ENCODE data around the gene NOL11.
"Not testable (repeated sequence)": the region's sequence is repeated elsewhere in the genome, so short reads cannot be mapped to it uniquely, and the experiment has no call there.

The NOL11 gene

DNA sequence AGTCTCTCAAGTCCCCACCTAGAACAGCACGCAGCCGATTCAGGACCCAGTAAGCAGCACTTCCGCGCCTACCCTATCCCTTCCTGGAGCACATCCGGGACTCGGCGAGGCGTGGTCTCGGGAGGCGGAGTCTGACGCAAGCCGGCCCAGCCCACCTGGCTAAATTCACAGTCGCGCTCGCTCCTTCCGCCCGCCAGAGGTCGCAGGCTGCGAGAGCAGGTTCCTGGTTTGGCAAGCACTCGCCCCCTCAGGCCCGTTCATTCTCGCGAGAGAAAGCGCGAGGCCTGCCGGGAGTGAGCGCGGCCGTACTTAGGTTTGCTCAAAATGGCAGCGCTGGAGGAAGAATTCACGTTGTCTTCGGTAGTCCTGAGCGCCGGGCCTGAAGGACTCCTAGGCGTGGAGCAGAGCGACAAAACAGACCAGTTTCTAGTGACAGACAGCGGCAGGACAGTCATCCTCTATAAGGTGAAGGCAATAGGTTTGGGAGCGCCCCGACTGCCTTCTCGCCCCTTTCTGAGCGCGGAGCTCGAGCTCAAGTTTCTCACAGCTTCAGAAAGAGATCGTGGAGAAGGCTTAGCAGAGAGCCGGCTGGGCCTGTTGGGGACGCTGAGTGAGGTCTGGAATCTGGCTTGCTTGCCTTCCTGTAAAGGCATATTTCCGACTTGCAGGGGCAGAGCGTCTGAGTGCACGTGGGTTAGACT is at the start of gene NOL11:
NOL11 (plus strand) TSS at position 313 of the 701 bp plus-strand sequence; CDS start at position 325, 12 bp downstream.
- DNase-seq (ENCODE audit: low spot score) = peak; percentile 99

DNA sequence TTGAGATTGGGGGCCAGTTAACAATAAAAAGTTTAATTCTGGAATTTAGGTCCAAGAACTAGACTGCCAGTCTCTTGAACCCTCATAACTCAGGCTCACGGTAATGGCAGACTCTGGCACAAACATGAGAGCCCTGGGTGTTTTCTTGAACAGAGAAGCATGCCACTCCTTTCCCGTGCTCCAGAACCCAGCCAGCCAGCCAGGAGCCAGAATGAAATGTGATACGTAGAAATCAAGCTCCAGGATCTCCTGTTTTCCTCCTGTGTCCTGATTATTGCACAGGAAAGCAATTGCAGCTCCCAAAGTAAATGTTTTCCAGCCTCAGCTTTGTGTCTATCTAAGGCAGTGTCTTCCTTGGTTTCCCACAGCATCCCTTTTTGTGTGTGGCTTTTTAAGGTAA is 46.2 kb upstream of the NOL11 start:
- DNase-seq (ENCODE audit: low spot score) = no peak

DNA sequence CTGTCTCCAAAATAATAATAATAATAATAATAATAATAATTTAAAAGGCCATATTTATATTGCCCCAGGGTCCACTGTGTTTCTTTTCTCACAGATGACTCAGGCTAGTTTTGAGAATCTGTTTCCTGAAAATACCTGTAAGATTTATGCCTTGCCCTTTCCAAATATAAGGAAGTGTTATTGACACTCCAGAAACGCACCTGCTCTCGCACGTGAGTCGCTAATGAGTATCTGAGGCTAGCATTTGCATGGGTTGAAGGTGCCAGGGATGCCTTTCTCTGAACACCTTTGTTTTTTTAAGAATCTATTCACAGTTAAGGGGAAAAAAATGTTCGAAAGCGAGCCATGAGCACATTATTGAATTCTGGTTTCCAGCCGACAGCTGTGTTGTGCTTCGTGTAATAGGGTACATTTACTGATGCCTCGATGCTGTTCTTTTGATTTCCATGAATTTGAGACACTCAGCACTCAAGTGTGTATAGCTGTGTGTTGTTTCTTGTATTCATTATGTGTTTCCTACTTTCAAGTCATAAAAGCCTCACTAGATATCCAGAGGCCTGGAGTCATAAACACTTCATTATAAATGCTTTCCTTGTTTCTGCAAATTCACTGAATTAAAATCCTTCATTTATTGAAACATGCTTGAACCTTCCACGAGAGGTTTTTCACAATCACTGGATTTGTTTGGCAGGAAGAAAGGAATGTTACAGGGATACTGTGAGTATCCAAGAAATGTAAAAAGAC is 45.0 kb upstream of the NOL11 start:
- DNase-seq (ENCODE audit: low spot score) = no peak

DNA sequence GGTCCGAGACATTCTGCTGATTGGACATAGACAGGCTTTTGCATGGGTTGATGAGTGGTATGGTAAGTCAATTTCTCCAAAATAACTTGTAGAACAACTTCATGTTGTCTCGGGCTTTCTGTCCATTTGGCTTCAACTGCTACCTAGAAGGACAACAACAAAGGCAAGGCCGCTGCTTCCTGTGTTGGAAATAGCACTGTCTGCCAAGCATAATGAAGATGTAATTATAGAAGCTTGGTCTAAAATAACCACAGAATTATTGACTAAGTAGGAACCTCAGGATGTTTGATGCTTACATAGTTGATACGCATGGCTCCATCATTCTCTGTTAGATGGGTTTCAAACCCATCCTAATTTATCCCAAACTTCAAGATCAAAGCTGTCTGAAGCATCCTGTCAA is 42.3 kb upstream of the NOL11 start:
- no peak for DNase-seq (ENCODE audit: low spot score)

DNA sequence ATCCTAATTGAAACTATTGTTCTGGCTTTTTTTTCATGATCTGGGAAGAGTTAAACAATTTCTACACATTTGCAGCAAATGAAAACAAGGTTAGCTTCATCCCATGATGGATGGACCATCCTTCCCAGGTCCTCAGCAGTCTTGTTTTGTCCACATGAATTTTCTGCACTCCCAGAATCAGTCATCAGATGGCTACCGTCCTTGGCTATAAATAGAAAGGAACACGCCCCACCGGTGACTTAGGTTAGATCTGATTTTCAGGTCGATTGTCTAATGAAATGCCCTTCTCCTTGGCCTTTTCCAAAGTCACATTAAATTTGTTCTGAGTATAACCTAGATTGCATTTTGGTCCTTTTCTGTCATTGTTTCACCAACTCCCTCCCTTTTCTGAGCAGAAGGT is 41.4 kb upstream of the NOL11 start:
- no peak for DNase-seq (ENCODE audit: low spot score)

DNA sequence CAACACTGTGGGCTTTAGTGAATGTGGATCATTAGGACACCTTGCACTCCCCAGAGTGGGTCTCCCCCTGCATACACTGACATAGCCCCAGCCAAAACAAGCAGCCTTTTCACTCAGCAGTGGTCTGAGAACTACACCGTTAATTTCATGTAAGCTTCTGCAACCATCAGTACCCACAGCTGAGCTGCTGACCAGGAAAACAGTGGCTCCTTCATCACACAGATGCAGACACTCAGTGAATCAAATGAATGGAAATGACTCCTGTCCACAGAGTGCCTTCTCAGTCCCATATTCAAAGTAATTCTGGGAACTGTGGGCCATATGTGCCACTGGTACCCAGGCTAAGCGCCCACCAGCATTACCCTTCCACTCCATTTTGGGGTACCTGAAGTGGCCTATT is 39.3 kb upstream of the NOL11 start:
- DNase-seq (ENCODE audit: low spot score) = no peak

DNA sequence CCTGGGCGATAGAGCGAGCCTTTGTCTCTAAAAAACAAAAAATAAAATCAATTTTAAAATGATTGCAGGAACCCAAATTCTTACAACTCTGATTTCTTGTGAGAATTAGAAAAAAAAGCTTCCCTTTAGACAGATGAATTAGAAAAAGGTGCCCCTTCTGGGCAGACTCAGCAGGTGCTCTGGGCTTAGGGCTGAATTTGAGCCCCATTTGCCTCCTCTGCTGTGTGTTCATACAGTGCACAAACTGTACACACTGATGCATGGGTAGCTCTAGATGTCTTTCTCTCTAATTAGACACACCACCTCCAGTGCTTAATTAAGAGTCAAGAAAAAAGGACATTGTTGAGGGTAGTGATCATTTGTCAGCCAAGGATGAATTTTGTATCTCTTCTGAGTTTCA is 38.5 kb upstream of the NOL11 start:
- DNase-seq (ENCODE audit: low spot score) = no peak

DNA sequence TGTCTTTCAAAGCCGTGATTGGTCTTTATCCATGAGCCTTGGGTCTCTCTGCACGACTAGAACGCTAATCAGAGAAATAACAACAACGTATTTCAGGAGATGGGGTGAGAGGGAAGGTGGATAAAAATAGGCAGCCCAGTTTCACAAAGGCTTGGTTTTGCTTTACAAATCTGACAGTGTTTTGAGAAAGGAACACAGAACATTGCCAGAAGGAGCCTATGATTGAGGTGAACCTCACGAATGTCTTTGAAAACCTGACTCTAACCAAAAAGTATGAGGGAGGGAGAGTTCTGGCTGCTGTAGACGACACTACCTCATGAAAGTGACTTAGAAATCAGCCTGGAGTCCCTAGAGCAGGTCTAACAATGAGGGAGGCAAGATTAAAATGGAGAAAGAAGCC is 38.0 kb upstream of the NOL11 start:
- no peak for DNase-seq (ENCODE audit: low spot score)

DNA sequence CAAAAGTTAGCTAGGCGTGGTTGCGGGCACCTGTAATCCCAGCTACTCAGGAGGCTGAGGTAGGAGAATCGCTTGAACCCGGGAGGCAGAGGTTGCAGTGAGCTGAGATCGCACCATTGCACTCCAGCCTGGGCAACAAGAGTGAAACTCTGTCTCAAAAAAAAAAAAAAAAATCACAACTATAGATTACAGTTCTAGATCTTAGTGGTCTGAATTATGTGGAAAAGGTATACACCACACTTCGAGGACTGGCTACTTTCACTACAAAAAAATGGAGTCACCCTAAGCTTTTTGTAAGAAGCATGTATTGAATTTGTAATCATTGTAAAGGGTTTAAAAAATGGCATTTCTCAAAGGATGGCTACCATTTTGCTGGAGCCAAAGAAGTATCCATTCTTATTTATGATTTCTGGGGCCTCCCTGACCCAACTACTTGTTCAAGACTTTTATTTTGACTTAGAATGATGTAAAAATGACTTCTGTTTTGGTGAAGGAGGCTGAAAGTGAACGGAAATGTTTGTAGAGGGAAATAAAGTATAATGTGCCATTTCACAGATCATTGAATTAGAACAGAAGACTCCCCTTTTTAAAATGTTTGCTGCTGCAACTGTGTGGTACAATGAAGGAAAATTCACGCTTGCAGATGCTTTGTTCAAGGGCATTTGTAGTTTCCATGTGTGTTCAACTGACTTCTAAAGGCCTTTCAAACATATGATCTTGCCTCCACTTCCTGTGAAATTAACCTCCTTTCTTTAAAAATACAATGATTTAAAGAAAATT is 37.1 kb upstream of the NOL11 start:
- no peak for DNase-seq (ENCODE audit: low spot score)

DNA sequence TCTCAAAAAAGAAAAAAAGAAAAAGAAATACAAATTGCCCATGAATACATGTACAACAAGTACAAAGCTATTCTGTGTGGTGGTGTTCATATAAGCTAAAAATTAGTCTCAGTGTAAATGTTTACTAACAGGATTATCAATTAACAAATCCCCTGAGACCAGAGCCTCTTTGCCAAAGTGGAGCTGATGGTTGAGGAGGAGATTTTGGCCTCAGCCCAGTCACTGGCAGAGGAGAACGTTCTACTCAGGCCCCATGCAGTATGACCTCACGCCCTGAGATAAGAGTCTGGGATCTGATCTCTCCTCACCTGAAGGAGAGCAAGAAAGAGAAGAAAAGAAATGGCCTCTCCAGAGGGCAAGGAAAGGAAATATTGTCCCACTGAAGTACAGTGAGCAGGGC is 35.5 kb upstream of the NOL11 start:
- DNase-seq (ENCODE audit: low spot score) = no peak

DNA sequence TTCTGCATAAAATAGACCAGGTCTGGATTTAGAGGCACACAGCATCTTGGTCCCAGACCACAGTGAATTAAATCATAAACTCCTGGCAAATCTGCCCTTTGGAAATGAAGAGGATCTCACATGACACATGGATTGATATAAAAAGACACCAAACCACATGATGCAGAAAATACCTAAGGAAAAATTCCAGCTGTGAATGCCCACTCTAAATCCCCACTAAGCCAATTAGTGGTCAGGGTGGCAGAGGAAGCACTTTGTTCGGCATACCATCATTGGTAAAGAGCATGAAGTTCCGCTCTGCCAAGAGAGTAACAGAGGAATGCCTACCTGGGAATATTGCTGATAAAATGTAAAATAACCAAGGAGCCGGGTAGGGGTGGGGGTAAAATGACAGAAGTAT is 32.4 kb upstream of the NOL11 start:
- DNase-seq (ENCODE audit: low spot score) = no peak

DNA sequence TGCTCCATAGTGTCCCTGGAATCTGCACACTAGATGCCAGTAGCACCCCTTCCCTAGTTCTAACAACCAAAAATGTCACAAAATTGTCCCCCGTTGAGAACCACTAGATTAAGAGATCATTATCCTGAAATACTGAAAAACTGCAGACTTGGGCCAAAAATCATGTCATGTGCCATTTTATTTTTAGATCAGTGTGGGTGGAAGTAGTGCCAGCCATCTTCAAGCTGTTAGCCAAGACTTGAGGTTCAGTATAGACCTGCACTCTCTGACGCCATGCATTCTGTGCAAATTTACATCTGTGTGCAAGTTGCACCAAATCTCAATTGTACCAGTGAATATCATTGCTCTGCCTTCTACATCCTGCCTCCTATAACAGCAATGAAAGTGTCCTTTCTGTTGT is 31.5 kb upstream of the NOL11 start:
- no peak for DNase-seq (ENCODE audit: low spot score)

DNA sequence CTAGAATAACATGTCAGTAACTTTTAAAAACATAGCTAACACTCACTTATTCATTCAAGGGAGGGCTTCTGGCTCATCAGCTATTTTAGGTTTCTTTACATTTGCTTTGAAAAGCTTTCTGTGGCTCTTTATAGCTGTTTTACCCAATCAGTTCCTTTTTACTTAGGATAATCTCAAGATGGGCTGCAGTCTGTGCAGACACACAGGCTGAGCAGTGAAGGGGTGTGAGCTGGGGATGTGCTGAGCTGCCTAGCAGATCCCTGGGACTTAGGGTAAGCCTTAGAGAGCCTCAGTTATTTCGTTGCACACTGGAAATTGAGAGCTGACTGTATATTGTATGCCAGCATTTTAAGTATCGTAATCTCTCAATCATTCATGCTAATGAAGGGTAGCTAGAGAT is 30.2 kb upstream of the NOL11 start:
- no peak for DNase-seq (ENCODE audit: low spot score)

DNA sequence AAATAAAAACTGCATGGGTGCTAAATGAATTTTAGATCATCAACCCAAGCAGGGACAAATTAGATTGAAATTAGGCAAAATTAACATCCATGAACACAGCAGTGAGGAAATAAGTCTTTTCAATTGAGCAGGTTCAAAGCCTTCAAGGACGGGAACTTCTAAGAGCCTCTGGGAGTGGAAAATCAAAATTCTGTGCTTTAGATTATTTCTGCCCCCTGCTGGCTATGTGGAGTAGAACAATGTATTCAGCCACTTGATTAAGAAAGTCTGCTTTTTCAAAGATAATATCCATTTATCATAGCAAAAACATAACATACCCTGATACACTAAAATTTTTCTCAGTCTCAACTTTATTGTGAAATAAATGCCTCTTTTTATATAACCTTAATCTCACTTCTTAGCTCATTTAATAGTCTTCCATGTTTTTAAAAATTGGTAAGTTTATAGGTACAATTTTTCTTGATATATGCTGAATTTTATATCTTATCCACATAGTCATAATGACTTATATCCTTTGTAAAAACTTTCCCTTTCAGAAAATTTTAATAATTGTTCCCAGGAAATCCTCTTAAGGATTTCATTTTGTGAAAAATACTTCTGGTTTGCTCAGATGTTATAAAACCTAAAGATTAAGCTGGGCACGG is 28.1 kb upstream of the NOL11 start:
- DNase-seq (ENCODE audit: low spot score) = peak; percentile 84

DNA sequence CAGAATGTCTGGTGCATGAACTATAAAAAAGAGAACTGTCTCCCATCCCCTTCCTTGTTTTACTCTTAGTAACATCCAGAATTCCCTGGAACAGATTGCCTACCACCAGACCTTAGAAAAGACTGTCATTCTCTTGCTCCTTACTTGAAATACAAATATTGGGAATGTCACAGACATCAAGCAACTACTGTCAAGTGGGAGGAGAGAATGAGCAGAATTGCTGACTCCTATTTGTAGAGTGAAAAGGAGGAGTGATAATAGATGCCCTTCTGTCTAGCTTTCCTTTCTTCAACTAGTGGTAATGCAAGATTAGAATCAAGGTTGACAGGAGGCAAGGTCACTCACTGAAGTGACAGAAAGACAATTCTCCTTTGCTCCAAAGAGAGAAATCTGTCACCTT is 23.9 kb upstream of the NOL11 start:
- no peak for DNase-seq (ENCODE audit: low spot score)

DNA sequence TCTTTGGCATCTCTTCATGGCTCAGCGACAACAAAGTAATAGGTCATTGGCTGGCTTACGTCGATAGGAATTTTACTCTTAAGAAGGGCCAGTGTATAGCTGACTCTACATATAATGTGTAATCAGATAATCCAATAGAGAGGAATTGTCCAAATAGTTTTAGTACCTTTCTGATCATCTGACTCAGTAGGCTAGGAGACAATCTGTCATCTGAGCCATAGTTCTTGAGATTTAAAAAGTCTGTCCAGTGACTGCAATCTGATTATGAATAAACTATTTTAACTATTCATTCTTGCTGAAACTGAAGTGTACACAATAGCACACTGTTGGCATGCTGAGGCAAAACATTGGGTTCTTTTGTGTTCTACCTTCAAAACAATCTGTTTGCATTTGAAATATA is 21.4 kb upstream of the NOL11 start:
- no peak for DNase-seq (ENCODE audit: low spot score)

DNA sequence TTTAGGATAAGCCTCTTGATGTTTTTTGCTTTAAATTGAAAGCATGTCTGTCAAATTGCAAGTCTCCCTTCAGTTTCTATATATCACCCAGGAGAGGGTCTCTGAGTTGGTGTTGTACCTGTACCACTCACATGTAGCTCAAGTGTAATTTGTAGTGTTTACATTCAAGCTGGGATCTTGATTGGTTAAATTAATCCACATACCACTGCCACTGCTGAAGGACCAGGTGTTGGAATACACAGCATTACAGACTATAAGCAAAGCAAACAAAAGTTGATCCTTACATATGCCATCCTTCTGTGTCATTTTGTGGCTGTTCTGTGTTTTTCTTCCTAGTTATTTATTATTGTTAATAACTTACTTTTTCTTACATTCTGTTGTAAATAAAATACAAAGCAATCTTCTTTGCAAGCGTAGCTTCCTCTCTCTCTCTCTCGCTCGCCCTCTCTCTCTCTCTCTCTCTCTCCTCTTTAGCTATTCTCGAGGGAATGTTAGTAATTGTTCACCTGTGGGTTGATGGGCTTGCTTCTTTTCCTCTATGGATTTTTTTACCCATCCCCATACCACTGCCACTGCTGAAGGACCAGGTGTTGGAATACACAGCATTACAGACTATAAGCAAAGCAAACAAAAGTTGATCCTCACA is 20.8 kb upstream of the NOL11 start:
- no peak for DNase-seq (ENCODE audit: low spot score)

DNA sequence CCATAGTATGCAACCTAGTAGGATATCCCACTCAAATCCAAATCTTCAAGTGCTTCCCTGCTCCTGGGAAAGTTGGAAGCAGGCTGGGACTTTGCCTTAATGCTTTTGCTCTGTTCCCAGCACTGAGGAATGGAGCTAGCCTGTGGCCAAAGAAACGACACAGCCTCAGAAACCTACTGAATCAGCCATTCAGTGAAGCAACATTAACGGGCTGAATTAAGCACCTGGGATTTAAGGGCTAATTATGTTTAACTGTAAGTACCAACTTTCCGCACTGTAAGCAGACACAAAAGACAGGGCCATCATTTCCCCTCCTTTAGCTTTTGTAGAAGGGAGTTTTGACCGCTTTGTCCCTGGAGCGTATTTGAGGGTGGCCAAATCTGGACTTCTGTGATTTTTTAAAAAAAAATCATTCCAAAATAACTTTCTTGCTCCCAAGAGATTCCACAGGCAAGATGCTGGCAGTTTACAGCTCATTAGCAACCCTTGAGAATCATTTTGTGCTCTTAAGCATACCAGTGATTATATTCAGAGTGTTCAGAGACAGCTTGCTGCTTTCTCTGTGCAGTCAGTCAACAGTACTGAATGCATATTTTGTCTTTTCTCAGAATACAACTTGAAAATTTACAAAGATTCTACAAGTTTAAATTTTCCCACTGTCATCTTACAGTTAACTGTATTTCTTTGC is 17.6 kb upstream of the NOL11 start:
- DNase-seq (ENCODE audit: low spot score) = no peak

DNA sequence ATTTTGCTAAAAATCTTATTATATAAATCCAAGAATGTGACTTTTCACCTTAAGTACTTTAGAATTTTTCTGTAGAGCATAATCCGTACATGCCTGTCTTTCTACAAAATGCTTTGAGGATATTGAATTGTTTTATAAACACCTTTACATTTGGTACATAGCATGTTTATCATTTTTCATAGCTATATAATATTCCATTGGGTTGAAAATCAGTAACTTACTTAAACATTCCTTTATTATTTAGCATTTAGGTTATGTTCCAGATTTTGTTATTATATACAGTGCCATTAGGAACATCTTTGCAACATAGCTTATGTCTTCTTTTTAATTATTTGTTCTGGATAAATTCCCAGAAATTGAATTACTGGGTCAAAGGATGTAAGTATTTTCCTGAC is 17.0 kb upstream of the NOL11 start:
- no peak for DNase-seq (ENCODE audit: low spot score)

DNA sequence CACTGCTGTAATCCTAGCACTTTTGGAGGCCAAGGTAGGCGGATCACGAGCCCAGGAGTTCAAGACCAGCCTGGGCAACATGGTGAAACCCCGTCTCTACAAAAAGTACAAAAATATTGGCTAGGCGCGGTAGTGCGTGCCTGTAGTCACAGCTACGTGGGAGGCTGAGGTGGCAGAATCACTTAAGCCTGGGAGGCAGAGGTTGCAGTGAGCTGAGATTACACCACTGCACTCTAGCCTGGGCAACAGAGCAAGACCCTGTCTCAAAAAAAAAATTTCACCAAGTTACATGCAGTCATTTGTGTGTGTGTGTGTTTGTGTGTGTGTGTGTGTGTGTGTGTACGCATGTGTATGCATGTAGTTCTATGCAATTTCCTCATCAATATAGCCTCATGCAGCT is 14.9 kb upstream of the NOL11 start:
- not testable (repeated sequence) for DNase-seq (ENCODE audit: low spot score)

DNA sequence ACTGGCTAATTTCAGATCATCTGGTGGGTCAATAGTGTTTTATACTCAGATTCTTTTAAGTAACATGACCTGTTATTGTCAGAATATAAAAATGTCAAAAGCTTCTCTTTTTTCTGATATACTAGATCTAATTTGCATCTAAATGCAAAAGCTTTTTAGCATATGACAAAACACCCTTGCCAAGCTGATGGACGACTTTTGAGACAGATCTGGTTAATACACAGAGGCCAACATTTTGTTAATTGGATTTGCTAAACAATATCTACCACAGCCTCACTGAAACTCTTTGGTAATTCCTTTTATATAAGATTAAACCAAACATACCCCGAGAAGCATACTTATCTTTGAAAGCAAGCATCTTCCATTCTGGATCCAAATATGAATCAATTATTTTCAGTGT is 10.3 kb upstream of the NOL11 start:
- no peak for DNase-seq (ENCODE audit: low spot score)

DNA sequence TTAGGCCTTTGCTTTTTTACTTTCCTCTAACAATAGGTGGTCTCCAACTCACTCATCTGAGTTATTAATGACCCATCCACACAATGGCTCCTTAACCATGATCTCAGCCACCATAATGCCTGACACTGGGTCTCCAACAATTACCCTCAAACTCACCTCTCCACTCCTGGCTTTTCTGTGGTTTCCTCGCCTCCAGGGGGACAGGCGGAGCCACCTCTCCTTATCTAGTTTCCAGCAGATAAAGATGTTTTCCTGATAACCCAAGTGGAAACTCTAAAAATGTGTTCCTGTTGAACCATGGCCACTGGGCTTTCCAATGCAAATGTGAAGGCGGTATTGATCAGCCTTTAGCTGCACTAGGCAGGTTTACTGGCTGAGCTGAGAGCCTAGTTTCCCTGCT is 9.4 kb upstream of the NOL11 start:
- DNase-seq (ENCODE audit: low spot score) = no peak
